ENCODE data around the gene PEX3.
"Not testable (repeated sequence)": the region's sequence is repeated elsewhere in the genome, so short reads cannot be mapped to it uniquely, and the experiment has no call there.

PEX3 gene

GRCh38 chr6:143506620-143507019, 56.0 kb downstream of the PEX3 start:
- no peak for DNase-seq (ENCODE audit: low spot score)

- DNase-seq (ENCODE audit: low spot score), result no peak
Observed at GRCh38 chr6:143507358-143508145, 56.9 kb downstream of the PEX3 start.

- DNase-seq (ENCODE audit: low spot score), result not testable (repeated sequence)
Observed at GRCh38 chr6:143510326-143510725, 59.7 kb downstream of the PEX3 start.

GRCh38 chr6:143510991-143511891, 60.6 kb downstream of the PEX3 start, which contains the start of gene FUCA2:
Gene FUCA2, minus strand, starts transcription at chr6:143511720. Its CDS starts 86 bp downstream, at chr6:143511634.
- DNase-seq (ENCODE audit: low spot score), result peak; percentile 80

- DNase-seq (ENCODE audit: low spot score), result no peak
Observed at GRCh38 chr6:143513410-143513809, 62.8 kb downstream of the PEX3 start.

GRCh38 chr6:143515061-143515760, 64.6 kb downstream of the PEX3 start:
- DNase-seq (ENCODE audit: low spot score), result no peak

GRCh38 chr6:143515766-143516355, 65.3 kb downstream of the PEX3 start:
- DNase-seq (ENCODE audit: low spot score), result no peak

GRCh38 chr6:143516690-143517446, 66.3 kb downstream of the PEX3 start:
- DNase-seq (ENCODE audit: low spot score), result no peak

- no peak for DNase-seq (ENCODE audit: low spot score)
Observed at GRCh38 chr6:143517447-143517773, 66.8 kb downstream of the PEX3 start.

GRCh38 chr6:143522039-143522600, 71.5 kb downstream of the PEX3 start:
- no peak for DNase-seq (ENCODE audit: low spot score)

GRCh38 chr6:143525356-143525755, 74.8 kb downstream of the PEX3 start:
- no peak for DNase-seq (ENCODE audit: low spot score)

GRCh38 chr6:143527677-143528076, 77.1 kb downstream of the PEX3 start:
- DNase-seq (ENCODE audit: low spot score), result no peak

- DNase-seq (ENCODE audit: low spot score), result no peak
Observed at GRCh38 chr6:143528164-143528811, 77.7 kb downstream of the PEX3 start.

GRCh38 chr6:143529095-143529494, 78.5 kb downstream of the PEX3 start:
- no peak for DNase-seq (ENCODE audit: low spot score)

GRCh38 chr6:143531720-143532499, 81.3 kb downstream of the PEX3 start:
- no peak for DNase-seq (ENCODE audit: low spot score)

GRCh38 chr6:143535189-143535614, 84.6 kb downstream of the PEX3 start:
- DNase-seq (ENCODE audit: low spot score), result no peak

- no peak for DNase-seq (ENCODE audit: low spot score)
Observed at GRCh38 chr6:143536461-143536865, 85.9 kb downstream of the PEX3 start.

GRCh38 chr6:143536866-143537691, 86.5 kb downstream of the PEX3 start:
- DNase-seq (ENCODE audit: low spot score), result no peak

- DNase-seq (ENCODE audit: low spot score), result no peak
Observed at GRCh38 chr6:143538374-143538773, 87.8 kb downstream of the PEX3 start.
